Peyer's patch (tissue), 4 donors: ENCODE results near the gene PPP1R3C.

Source experiments
- CTCF ChIP-seq, 6 experiments: fragments of 450-650 bp in 4 of 6; fragments of 200-600 bp in 2 of 6; sonication (generic) in 1 of 6; IDR thresholded peaks; one replicate each; pipeline ENCODE4 v1.5.1; 2017 to 2019; ENCODE audit warnings: antibody characterized with exemption in 6 of 6, mild to moderate bottlenecking in 3 of 6, moderate library complexity in 1 of 6
- POLR2A ChIP-seq, 2 donors: fragments of 450-650 bp; IDR thresholded peaks; one replicate each; pipeline ENCODE4 v1.5.1; 2017; ENCODE audit warnings: antibody characterized with exemption in 2 of 2, mild to moderate bottlenecking in 2 of 2, moderate library complexity in 2 of 2

GRCh38 chr10:91591797-91592174 is 41.1 kb downstream of the PPP1R3C start:
- TF ChIP-seq CTCF (IDR thresholded peaks at IDR 0.05) (no peak), POLR2A (IDR thresholded peaks at IDR 0.05) (no peak)
